SK-N-SH (cell line): ENCODE data around the gene CATSPERZ.

Source experiments
- EZH2phosphoT487 ChIP-seq: fragments of 200-600 bp; sonication (generic); IDR thresholded peaks from 2 replicates; pipeline ENCODE4 v1.6.1; 2017; ENCODE audit warnings: low read depth, mixed run types, mild to moderate bottlenecking, antibody characterized with exemption, moderate library complexity, borderline replicate concordance
- FOSL2 ChIP-seq: IDR thresholded peaks from 2 replicates; pipeline ENCODE4 v1.4.0; 2012; ENCODE audit warnings: low read depth, mild to moderate bottlenecking, moderate library complexity, borderline replicate concordance
- FOXJ3 ChIP-seq: sonication (generic); formaldehyde crosslinking; IDR thresholded peaks from 2 replicates; pipeline ENCODE4 v1.5.1; 2020; ENCODE audit warnings: mild to moderate bottlenecking, missing genetic modification reagents
- POLR2AphosphoS5 ChIP-seq: IDR thresholded peaks from 2 replicates; pipeline ENCODE4 v1.6.1; 2012; ENCODE audit warnings: low read depth, low read length
- RAD21 ChIP-seq: IDR thresholded peaks from 2 replicates; pipeline ENCODE4 v1.6.1; 2012; ENCODE audit warnings: mild to moderate bottlenecking, low read length
- RCOR1 ChIP-seq: fragments of 150-350 bp; IDR thresholded peaks from 2 replicates; pipeline ENCODE4 v1.6.1; 2017; ENCODE audit warnings: antibody characterized with exemption, low read length
- TAF1 ChIP-seq: IDR thresholded peaks from 2 replicates; pipeline ENCODE4 v1.6.1; 2012; ENCODE audit warnings: low read depth, mild to moderate bottlenecking, low read length, moderate library complexity, borderline replicate concordance
- YY1 ChIP-seq: IDR thresholded peaks from 2 replicates; pipeline ENCODE4 v1.4.0; 2012; ENCODE audit warnings: low read depth, mild to moderate bottlenecking
- TF ChIP-seq, protein P1 (sequence below): fragments of 200-600 bp; sonication (generic); IDR thresholded peaks from 2 replicates; pipeline ENCODE4 v1.6.1; 2017; ENCODE audit warnings: antibody characterized with exemption, mild to moderate bottlenecking, moderate library complexity

DNA sequence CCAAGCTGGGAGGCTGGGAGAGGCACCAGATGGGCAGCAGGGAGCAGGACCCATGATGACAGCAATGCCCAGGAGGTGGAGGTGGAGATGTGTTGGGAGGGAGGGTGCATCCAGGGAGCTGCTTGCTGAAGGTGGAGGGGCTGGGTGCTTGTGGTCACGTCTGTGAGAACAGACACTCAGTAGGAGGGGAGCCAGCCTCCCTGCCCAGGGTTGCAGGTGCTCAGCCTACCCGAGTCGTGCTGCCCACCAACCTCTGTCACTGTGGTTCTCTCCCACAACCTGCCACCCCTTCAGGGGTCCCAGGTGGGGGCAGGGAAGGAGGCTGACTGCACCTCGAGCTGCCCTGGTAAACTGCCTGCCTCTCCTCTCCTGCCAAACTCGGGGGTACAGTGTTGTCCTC is 23.2 kb downstream of the CATSPERZ start:
- no peak for TF ChIP-seq YY1
- no peak for TF ChIP-seq RAD21
- no peak for TF ChIP-seq TAF1
- TF ChIP-seq, protein P1, sequence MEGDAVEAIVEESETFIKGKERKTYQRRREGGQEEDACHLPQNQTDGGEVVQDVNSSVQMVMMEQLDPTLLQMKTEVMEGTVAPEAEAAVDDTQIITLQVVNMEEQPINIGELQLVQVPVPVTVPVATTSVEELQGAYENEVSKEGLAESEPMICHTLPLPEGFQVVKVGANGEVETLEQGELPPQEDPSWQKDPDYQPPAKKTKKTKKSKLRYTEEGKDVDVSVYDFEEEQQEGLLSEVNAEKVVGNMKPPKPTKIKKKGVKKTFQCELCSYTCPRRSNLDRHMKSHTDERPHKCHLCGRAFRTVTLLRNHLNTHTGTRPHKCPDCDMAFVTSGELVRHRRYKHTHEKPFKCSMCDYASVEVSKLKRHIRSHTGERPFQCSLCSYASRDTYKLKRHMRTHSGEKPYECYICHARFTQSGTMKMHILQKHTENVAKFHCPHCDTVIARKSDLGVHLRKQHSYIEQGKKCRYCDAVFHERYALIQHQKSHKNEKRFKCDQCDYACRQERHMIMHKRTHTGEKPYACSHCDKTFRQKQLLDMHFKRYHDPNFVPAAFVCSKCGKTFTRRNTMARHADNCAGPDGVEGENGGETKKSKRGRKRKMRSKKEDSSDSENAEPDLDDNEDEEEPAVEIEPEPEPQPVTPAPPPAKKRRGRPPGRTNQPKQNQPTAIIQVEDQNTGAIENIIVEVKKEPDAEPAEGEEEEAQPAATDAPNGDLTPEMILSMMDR, result no peak
- no peak for TF ChIP-seq FOSL2
- no peak for TF ChIP-seq EZH2phosphoT487
- no peak for TF ChIP-seq RCOR1
- no peak for TF ChIP-seq FOXJ3
- no peak for TF ChIP-seq POLR2AphosphoS5
